Measurements from ENCODE around the gene AMACR.

DNA sequence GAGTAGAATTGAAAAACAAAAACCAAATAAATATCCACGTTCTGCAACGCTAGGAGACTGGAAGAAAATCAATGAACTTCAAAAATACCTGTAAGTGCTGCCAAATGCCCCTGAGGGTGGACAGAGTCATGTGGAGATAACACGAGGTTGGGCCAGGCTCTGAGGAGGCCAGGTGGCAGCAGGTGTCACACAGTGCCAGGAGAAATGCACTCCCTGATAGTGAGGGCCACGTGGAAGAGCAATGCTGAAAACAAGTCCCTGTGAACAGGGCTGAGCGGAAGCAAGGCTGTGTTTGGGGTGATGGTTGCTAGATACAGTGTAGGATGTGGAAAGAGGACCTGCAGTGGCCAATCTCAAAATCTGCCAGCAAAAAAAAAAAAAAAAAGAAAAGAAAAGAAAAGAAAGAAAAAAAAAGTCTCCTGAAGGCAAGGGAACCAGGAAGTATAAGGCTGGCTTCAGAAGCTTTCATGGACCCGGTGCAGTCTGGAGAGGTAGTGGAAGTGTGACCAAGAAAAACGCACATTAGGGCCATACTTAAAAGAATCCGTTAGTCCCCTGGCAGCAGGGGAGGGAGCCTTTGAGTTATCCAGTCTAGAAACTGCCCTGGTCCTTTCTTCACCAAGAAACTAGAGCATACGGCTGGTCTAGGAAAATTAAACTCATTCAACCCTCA is 18.4 kb upstream of the AMACR start:
- TF ChIP-seq CEBPB (IDR thresholded peaks at IDR 0.05) (no peak), REST (IDR thresholded peaks at IDR 0.05; ENCODE audit: low read depth) (no peak), MAX (IDR thresholded peaks at IDR 0.05) (no peak), ZBTB7A (IDR thresholded peaks at IDR 0.05; ENCODE audit: low read depth) (no peak), USF1 (IDR thresholded peaks at IDR 0.05) (no peak), RAD21 (IDR thresholded peaks at IDR 0.05; ENCODE audit: low read depth) (no peak), EP300 (IDR thresholded peaks at IDR 0.05; ENCODE audit: borderline replicate concordance) (no peak), FOXM1 (IDR thresholded peaks at IDR 0.05; ENCODE audit: borderline replicate concordance, low read depth) (no peak), EGR1 (IDR thresholded peaks at IDR 0.05) (no peak), TCF12 (IDR thresholded peaks at IDR 0.05; ENCODE audit: low read depth) (no peak), TAF1 (IDR thresholded peaks at IDR 0.05; ENCODE audit: low read depth) (no peak), YY1 (IDR thresholded peaks at IDR 0.05; ENCODE audit: low read depth) (no peak), CREB1 (IDR thresholded peaks at IDR 0.05; ENCODE audit: low read depth) (no peak), NFIC (IDR thresholded peaks at IDR 0.05) (no peak)
